H9 (cell line): ENCODE measurements around the gene FBN3. TPM values are rescaled to one million over a fixed set of nuclear protein-coding genes. Genes with fewer than 3 reads are reported as not detected.

Experiments used
- DNase-seq: peaks from one replicate; pipeline ENCODE4 v3.0.0-alpha.2; 2017
- H2AFZ ChIP-seq: one replicate; pipeline ENCODE4 v1.6.1; 2013; ENCODE audit warnings: mild to moderate bottlenecking, low read length, control low read depth, moderate library complexity
- H2AK5ac ChIP-seq: 2 replicates; pipeline ENCODE4 v1.6.1; 2013; ENCODE audit warnings: low read length, control low read depth, mixed read lengths; ENCODE audit not compliant: insufficient read length
- H2BK120ac ChIP-seq: one replicate; pipeline ENCODE4 v1.6.1; 2013; ENCODE audit warnings: low read depth, mild to moderate bottlenecking, low read length, control low read depth, inconsistent platforms; ENCODE audit not compliant: poor library complexity, severe bottlenecking
- H2BK12ac ChIP-seq: 2 replicates; pipeline ENCODE4 v1.6.1; 2013; ENCODE audit warnings: low read length, control low read depth, mixed read lengths, low read depth; ENCODE audit not compliant: insufficient read length
- H2BK15ac ChIP-seq: 2 replicates; pipeline ENCODE4 v1.6.1; 2013; ENCODE audit warnings: low read depth, low read length, control low read depth
- H2BK20ac ChIP-seq: one replicate; pipeline ENCODE4 v1.6.1; 2013; ENCODE audit warnings: low read depth, mild to moderate bottlenecking, low read length, control low read depth, inconsistent platforms; ENCODE audit not compliant: poor library complexity, severe bottlenecking
- H2BK5ac ChIP-seq: 2 replicates; pipeline ENCODE4 v1.6.1; 2013; ENCODE audit warnings: low read length, control low read depth, mixed read lengths; ENCODE audit not compliant: insufficient read length
- H3K14ac ChIP-seq: 2 replicates; pipeline ENCODE4 v1.6.1; 2013; ENCODE audit warnings: low read length, control low read depth; ENCODE audit not compliant: insufficient read depth
- H3K18ac ChIP-seq: 2 replicates; pipeline ENCODE4 v1.6.1; 2013; ENCODE audit warnings: low read depth, mild to moderate bottlenecking, mixed read lengths, low read length, control low read depth; ENCODE audit not compliant: insufficient read length
- H3K23ac ChIP-seq: 2 replicates; pipeline ENCODE4 v1.6.1; 2013; ENCODE audit warnings: low read length, control low read depth, mixed read lengths, low read depth; ENCODE audit not compliant: insufficient read length
- H3K23me2 ChIP-seq: 2 replicates; pipeline ENCODE4 v1.6.1; 2013; ENCODE audit warnings: low read depth, mild to moderate bottlenecking, mixed read lengths, low read length, control low read depth; ENCODE audit not compliant: insufficient read length, poor library complexity, severe bottlenecking
- H3K27ac ChIP-seq: 2 replicates; pipeline ENCODE4 v1.5.1; 2013; ENCODE audit warnings: low read length, control low read depth, mixed read lengths, low read depth; ENCODE audit not compliant: insufficient read length
- H3K27me3 ChIP-seq: 2 replicates; pipeline ENCODE4 v1.6.1; 2013; ENCODE audit warnings: low read length, control low read depth, inconsistent platforms; ENCODE audit not compliant: insufficient read depth
- H3K4ac ChIP-seq: 2 replicates; pipeline ENCODE4 v1.6.1; 2013; ENCODE audit warnings: low read depth, mild to moderate bottlenecking, control low read depth, inconsistent platforms, low read length, moderate library complexity
- H3K4me1 ChIP-seq: 2 replicates; pipeline ENCODE4 v1.6.1; 2013; ENCODE audit warnings: low read length, control low read depth, inconsistent platforms; ENCODE audit not compliant: insufficient read depth
- H3K4me2 ChIP-seq: 2 replicates; pipeline ENCODE4 v1.6.1; 2013; ENCODE audit warnings: low read length, control low read depth, mixed read lengths; ENCODE audit not compliant: insufficient read length, insufficient read depth
- H3K56ac ChIP-seq: 2 replicates; pipeline ENCODE4 v1.6.1; 2013; ENCODE audit warnings: low read depth, mild to moderate bottlenecking, mixed read lengths, low read length, control low read depth; ENCODE audit not compliant: insufficient read length
- H3K79me1 ChIP-seq: 2 replicates; pipeline ENCODE4 v1.6.1; 2013; ENCODE audit warnings: low read depth, mild to moderate bottlenecking, moderate library complexity, low read length, control low read depth, inconsistent platforms; ENCODE audit not compliant: insufficient read depth, poor library complexity, severe bottlenecking
- H3K79me2 ChIP-seq: 2 replicates; pipeline ENCODE4 v1.6.1; 2013; ENCODE audit warnings: low read length, control low read depth, inconsistent platforms; ENCODE audit not compliant: insufficient read depth
- H3K9ac ChIP-seq: 2 replicates; pipeline ENCODE4 v1.6.1; 2013; ENCODE audit warnings: low read length, control low read depth, mixed read lengths; ENCODE audit not compliant: insufficient read length; ENCODE audit errors: extremely low read depth
- H3K9me3 ChIP-seq: one replicate; pipeline ENCODE4 v1.6.1; 2013; ENCODE audit warnings: low read depth, low read length, inconsistent platforms; ENCODE audit not compliant: control insufficient read depth
- H3T11ph ChIP-seq: one replicate; pipeline ENCODE4 v1.6.1; 2013; ENCODE audit warnings: mild to moderate bottlenecking, low read length, control low read depth, inconsistent platforms
- H4K20me1 ChIP-seq: one replicate; pipeline ENCODE4 v1.6.1; 2013; ENCODE audit not compliant: control insufficient read depth, insufficient read length, insufficient read depth
- H4K5ac ChIP-seq: 2 replicates; pipeline ENCODE4 v1.6.1; 2013; ENCODE audit warnings: low read depth, mild to moderate bottlenecking, mixed read lengths, low read length, control low read depth; ENCODE audit not compliant: insufficient read length
- H4K8ac ChIP-seq: replicated peaks from 2 replicates; pipeline ENCODE4 v1.6.1; 2013; ENCODE audit warnings: low read length, control low read depth, mixed read lengths, low read depth; ENCODE audit not compliant: insufficient read length
- H4K91ac ChIP-seq: 2 replicates; pipeline ENCODE4 v1.6.1; 2013; ENCODE audit warnings: low read depth, mild to moderate bottlenecking, moderate library complexity, mixed read lengths, low read length, control low read depth; ENCODE audit not compliant: insufficient read length
- H3K27ac Mint-ChIP-seq, 3 experiments: 2 replicates in 2 of 3; 3 replicates in 1 of 3; pipeline ENCODE4 v1.8.0; 2020 to 2021; ENCODE audit warnings: mixed read lengths in 3 of 3, mild to moderate bottlenecking in 1 of 3, moderate library complexity in 1 of 3
- H3K27me3 Mint-ChIP-seq: 2 replicates; pipeline ENCODE4 v1.8.0; 2021; ENCODE audit warnings: low read depth, mild to moderate bottlenecking, moderate library complexity, mixed read lengths
- H3K36me3 Mint-ChIP-seq, 3 experiments: 2 replicates in 2 of 3; 3 replicates in 1 of 3; pipeline ENCODE4 v1.8.0; 2020 to 2021; ENCODE audit warnings: low read depth in 3 of 3, mixed read lengths in 3 of 3; ENCODE audit not compliant: insufficient read depth in 1 of 3
- H3K4me1 Mint-ChIP-seq, 2 experiments: 2 replicates each; pipeline ENCODE4 v1.8.0; 2020; ENCODE audit warnings: mixed read lengths in 2 of 2
- H3K4me3 Mint-ChIP-seq, 2 experiments: 2 replicates in 1 of 2; 3 replicates in 1 of 2; pipeline ENCODE4 v1.8.0; 2020 to 2021; ENCODE audit warnings: mild to moderate bottlenecking in 2 of 2, mixed read lengths in 2 of 2, moderate library complexity in 1 of 2
- H3K9me3 Mint-ChIP-seq, 2 experiments: 2 replicates in 1 of 2; 3 replicates in 1 of 2; pipeline ENCODE4 v1.8.0; 2020; ENCODE audit warnings: mild to moderate bottlenecking in 2 of 2, mixed read lengths in 2 of 2, moderate library complexity in 1 of 2
- CTCF ChIP-seq: fragments of 200-600 bp; sonication (generic); conservative IDR thresholded peaks from 3 replicates; pipeline ENCODE4 v1.8.0; 2021; ENCODE audit warnings: antibody characterized with exemption, mild to moderate bottlenecking
- WGBS: extraction: QIAGEN DNeasy Blood & Tissue Kit; methylation state at CpG from one replicate; pipeline ENCODE4 v1.1.7; 2013; ENCODE audit warnings: missing lambda C conversion rate, low lambda C conversion rate, mixed read lengths; ENCODE audit not compliant: insufficient read length; ENCODE audit errors: extremely low coverage; 5-methylcytosine and 5-hydroxymethylcytosine counted together
- total RNA-seq: library from RNA; stranded (reverse); gene quantifications from 2 replicates; pipeline ENCODE4 v1.2.1, GENCODE V29; 2021

FBN3 gene
- total RNA-seq, 1 experiment from 2014 or later = 31.0 TPM

DNA sequence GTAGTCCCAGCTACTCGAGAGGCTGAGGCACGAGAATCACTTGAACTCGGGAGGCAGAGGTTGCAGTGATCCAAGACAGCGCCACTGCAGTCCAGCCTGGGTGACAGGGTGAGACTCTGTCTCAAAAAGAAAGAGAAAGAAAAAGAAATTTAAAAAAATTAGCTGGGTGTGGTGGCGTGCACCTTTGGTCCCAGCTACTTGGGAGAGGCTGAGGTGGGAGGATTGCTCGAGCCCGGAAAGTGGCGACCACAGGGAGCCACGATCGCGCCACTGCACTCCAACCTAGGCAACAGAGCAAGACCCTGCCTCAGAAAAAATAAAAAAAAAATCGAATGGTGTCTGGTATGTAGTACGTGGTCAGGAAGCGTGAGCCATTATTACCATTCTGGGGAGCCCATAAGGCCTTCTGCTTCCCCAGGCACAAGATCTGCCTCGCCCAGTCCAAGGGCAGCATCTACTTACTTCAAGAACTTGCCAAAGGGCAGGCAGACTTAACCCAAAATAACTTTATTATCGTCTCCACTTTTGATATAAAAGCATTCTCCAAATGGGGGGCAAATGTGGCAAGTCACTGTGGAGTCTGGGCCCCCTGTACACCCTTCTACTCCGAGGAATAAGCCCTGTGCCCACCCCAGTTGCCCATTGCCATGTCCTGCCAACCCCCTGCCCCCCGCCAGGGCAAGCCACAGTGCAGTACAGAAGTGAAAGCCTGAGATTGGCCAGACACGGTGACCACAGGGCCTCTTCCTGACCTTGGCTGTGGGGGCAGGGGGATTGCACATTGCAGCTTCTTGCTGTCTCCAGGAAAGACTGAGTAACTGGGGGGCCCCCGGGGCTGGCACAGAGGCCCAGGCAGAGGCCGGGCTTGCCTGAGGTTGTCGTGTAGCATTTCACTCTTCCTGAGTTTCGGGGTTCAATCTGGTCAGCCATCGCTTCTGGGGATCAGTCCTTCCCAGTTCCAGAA lies 84.2 kb downstream of the FBN3 start:
- no peak overlapping the region for H3K18ac ChIP-seq
- no peak overlapping the region for H4K8ac ChIP-seq
- no peak overlapping the region for H2BK15ac ChIP-seq
- H3K4ac ChIP-seq = no peak overlapping the region
- H3K56ac ChIP-seq = no peak overlapping the region
- no peak overlapping the region for H3T11ph ChIP-seq
- no peaks in the 10 kb centered on the region for H3K23me2 ChIP-seq
- H4K91ac ChIP-seq = no peak overlapping the region
- H2BK20ac ChIP-seq = no peak overlapping the region
- H3K14ac ChIP-seq = no peak overlapping the region
- no peaks in the 10 kb centered on the region for H3K9me3 ChIP-seq
- H4K5ac ChIP-seq = no peak overlapping the region
- Mint-ChIP-seq H3K4me1 (0 out of 4 replicates have a peak, but pooled peaks cover 0 to 2% of the 10 kb centered on the region in 2 experiments), H3K27ac (no peak overlapping the region), H3K36me3 (peaks cover 9 to 12% (median 11%) of the 10 kb centered on the region in 3 experiments), H3K4me3 (no peak overlapping the region), H3K9me3 (peaks cover 10% of the 10 kb centered on the region in 2 experiments), H3K27me3 (peaks cover 3% of the 10 kb centered on the region; the same call in 1 of the 2 replicates)
- no peak overlapping the region for H3K23ac ChIP-seq
- no peak overlapping the region for H3K27ac ChIP-seq
- H3K79me1 ChIP-seq = no peaks in the 10 kb centered on the region
- no peak overlapping the region for H2BK5ac ChIP-seq
- no peak overlapping the region for H2AFZ ChIP-seq
- H2AK5ac ChIP-seq = no peak overlapping the region
- H3K79me2 ChIP-seq = no peaks in the 10 kb centered on the region
- no CpG with 5 or more reads among the region's 24 CpGs for WGBS
- H3K4me1 ChIP-seq = no peaks in the 10 kb centered on the region
- no peaks in the 10 kb centered on the region for H3K27me3 ChIP-seq
- no peak for TF ChIP-seq CTCF
- DNase-seq = no peak
- no peak overlapping the region for H3K9ac ChIP-seq
- no peak overlapping the region for H2BK120ac ChIP-seq
- H3K4me2 ChIP-seq = no peak overlapping the region
- no peak overlapping the region for H2BK12ac ChIP-seq
- H4K20me1 ChIP-seq = no peaks in the 10 kb centered on the region
